CD4-positive, alpha-beta T cell treated with Interleukin-4 for 1 hour (primary cell): ENCODE measurements around the gene FUT4.
A peak's percentile ranks its signal among the peaks of the same experiment; 100 is the strongest.
"Not testable (repeated sequence)": the region's sequence is repeated elsewhere in the genome, so short reads cannot be mapped to it uniquely, and the experiment has no call there.

Experiments used
- DNase-seq, 2 donors: peaks; one replicate each; pipeline ENCODE4 v3.0.0-alpha.2; 2020 to 2022

FUT4 gene

DNA sequence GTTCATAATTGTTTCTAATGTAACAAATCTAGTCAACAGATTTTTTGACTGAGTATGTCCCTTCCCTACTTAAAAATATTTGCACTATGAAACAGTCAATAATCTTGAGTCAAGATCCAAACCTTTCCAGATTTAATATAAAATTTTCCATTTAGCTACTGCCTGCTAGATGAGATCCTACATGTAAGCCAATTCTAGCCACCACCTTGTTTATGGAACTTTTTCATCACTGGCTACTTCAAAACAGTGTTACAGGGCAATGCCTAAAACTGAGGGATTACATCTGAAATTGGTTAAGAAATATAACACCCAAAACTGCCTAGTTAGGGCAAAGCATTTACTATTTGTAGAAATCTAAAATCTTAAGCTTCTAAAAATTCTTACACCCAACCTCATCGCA lies 10.5 kb upstream of the FUT4 start:
- DNase-seq = no peak

DNA sequence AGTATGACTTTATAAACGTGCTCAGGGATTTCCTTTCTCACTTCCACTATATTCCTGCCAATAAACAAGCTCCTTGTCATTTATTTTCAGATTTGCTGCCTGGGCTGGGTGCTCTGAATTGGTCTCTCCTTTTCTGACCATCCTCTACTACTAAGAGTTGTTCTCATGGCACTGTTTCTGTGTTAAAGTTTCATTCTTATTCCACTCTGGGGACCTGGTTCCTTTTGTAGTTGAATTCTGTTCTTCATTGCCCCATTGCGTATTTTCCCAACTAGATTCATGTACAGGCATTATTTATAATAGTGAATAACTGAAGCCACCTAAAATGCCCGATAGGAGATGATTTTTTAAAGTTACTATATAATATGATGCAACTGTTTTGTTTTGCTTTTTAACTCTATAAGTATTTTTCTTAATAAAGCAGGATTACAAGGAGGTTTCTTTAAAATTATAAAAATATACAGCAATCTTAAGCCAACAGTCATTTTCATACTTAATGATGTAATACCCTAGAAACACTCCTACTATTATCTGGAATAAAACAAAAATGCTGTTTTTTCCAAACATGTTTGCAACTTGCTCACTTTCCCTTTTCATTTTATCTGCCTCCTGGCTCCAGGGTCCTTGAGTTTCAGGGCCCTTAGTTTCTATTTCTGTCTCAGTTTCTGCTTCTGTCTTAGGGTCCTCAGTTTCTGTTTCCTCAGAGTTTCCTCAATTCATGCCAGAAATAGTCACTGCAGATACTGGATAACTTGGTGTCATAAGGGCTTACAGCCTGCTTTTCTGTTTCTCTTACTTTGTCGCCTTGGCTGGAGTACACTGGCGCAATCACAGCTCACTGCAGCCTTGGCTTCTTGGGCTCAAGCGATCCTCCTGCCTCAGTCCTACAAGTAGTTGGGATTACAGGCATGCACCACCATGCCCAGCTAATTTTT lies 9.8 kb upstream of the FUT4 start:
- DNase-seq = no peak

DNA sequence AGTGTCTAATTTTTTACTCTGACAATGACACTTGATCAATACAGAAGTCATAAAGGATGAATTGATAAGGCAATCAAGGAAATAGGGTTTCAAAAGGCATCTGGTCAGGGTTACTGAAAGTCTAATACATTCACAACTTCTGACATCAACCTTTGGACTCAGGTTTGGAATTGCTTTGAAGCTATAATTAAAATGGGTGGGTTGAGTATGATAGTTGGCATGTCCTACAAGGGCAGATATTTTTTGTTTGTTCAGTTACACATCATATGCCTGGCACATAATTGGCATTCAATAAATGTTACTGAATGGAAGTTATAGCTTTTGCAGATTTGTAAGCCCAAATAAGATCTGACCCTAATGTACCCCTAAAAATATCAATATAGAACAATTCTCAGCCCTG lies 7.3 kb upstream of the FUT4 start:
- no peak for DNase-seq

DNA sequence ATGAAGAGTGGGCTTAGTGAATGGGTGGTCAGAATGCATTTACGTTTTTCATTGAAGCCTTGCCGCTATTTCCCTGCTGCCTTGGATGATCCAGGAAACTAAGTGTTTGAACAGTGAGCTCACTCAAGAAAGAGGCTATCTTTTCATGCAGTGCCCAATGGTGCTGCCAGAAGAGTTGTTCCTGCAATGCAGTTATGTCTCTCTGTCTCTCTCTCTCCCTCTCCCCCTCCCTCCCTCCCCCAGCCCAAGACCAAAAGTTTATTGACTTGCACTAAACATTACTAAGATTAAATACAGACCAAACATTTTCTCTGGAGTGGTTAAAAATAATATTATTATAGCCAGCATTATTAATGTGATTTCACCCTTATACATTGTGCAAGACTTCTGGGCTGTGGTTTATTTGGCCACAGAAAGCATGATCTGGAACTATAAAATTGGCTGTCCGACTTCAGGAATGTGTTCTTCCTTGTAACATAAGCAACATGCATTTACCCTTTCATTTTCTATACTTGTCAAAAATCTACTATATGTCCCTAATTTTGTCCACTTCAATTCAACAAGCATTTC lies 6.6 kb upstream of the FUT4 start:
- no peak for DNase-seq

DNA sequence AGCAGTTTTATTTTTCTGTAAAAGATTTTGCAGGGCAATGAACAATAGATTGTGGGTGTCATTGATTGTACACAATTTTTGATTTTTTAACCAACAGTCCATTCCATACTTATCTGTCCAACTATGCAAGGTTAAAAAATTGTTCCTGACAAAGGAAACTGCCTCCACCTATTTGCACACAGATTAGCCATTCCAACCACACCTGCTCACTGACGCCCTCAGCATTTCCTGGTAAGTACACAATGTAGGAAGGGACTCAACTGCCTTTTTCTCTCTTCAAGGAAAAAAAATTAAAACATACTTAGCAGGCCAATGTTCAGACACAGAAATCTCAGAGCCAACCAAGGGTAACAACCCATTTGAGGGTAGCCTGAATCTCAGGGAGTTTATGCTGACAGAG lies 4.3 kb upstream of the FUT4 start:
- DNase-seq = no peak

DNA sequence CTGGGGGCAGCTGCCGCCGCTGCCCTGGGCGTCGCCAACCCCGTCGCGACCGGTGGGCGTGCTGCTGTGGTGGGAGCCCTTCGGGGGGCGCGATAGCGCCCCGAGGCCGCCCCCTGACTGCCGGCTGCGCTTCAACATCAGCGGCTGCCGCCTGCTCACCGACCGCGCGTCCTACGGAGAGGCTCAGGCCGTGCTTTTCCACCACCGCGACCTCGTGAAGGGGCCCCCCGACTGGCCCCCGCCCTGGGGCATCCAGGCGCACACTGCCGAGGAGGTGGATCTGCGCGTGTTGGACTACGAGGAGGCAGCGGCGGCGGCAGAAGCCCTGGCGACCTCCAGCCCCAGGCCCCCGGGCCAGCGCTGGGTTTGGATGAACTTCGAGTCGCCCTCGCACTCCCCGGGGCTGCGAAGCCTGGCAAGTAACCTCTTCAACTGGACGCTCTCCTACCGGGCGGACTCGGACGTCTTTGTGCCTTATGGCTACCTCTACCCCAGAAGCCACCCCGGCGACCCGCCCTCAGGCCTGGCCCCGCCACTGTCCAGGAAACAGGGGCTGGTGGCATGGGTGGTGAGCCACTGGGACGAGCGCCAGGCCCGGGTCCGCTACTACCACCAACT lies 1.0 kb downstream of the FUT4 start:
- DNase-seq = no peak

DNA sequence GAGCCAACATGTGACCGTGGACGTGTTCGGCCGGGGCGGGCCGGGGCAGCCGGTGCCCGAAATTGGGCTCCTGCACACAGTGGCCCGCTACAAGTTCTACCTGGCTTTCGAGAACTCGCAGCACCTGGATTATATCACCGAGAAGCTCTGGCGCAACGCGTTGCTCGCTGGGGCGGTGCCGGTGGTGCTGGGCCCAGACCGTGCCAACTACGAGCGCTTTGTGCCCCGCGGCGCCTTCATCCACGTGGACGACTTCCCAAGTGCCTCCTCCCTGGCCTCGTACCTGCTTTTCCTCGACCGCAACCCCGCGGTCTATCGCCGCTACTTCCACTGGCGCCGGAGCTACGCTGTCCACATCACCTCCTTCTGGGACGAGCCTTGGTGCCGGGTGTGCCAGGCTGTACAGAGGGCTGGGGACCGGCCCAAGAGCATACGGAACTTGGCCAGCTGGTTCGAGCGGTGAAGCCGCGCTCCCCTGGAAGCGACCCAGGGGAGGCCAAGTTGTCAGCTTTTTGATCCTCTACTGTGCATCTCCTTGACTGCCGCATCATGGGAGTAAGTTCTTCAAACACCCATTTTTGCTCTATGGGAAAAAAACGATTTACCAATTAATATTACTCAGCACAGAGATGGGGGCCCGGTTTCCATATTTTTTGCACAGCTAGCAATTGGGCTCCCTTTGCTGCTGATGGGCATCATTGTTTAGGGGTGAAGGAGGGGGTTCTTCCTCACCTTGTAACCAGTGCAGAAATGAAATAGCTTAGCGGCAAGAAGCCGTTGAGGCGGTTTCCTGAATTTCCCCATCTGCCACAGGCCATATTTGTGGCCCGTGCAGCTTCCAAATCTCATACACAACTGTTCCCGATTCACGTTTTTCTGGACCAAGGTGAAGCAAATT lies 1.8 kb downstream of the FUT4 start:
- DNase-seq = no peak

GRCh38 chr11:94546162-94546470 lies 2.4 kb downstream of the FUT4 start:
- no peak for DNase-seq

GRCh38 chr11:94546886-94547285 lies 3.2 kb downstream of the FUT4 start:
- DNase-seq = no peak

DNA sequence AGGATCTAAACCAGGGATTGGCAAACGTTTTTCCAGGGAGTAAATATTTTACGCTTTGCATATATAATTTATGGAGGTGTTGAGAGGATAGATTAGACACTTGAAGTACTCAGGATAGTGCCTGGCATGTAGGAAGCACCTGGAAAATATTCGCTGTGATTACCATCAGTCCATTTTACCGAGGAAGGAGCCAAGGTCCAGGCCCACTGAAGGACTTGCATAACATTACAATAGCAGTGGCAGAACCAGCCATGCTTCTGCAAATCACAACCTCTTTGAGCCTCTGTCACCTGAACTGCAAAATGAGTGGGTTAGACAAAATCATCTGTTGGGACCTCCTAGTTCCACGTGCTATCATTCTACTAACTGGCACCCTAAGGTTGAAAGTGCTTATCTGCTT lies 5.4 kb downstream of the FUT4 start:
- DNase-seq = no peak

- DNase-seq = no peak
Measured at GRCh38 chr11:94550513-94550912, 6.8 kb downstream of the FUT4 start.

- DNase-seq = no peak
Measured at GRCh38 chr11:94553938-94554337, 10.2 kb downstream of the FUT4 start.

GRCh38 chr11:94555752-94556329 lies 12.1 kb downstream of the FUT4 start:
- DNase-seq = not testable (repeated sequence)

DNA sequence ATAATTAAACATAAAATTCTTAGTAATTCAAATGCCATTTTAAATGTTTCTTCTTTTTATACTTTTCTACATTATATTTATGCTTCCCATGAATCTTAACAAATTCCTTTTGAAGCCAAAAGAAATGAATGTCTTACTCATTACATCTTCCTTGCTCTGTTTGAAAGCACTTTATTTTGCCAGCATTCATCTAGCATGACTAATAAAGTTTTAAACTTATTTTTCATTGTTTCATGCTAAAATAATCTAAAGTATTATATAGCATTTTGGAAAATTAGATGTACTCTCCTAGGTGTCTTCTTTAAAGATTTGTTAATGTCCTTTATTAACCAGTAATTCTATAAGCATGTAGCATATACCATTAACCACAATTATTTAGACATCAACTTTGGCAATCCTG lies 13.7 kb downstream of the FUT4 start:
- no peak for DNase-seq

DNA sequence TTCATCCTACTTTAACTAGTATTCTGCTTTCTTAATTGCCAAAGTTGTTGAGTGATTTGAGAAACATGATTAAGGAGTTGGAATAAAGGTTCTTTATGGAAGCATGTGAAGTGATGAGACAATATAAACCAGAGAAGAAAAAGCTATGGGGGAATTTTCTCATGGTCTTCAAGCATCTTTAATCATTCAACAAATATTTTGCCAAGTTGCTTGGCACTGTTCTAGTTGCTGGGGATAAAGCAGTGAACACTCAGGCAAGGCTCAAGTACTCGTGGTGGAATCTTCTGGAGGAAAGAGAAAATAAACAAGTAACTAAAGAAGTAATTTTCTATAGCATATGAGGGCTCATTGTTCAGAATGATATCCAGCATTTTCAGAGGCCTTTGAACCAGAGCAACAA lies 14.3 kb downstream of the FUT4 start:
- DNase-seq = no peak

DNA sequence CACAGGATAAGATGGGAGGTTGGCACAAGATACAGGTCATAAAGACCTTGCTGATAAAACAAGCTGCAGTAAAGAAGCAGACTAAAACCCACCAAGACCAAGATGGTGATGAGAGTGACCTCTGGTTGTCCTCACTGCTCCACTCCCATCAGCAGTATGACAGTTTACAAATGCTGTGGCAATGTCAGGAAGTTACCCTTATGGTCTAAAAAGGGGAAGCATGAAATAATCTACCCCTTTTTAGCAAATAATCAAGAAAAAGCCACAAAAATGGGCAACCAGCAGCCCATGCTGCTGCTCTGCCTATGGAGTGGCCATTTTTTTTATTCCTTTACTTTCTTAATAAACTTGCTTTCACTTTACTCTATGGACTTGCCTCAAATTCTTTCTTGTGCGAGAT lies 14.7 kb downstream of the FUT4 start:
- DNase-seq = peak in 1 of 2 donors; percentile 14

DNA sequence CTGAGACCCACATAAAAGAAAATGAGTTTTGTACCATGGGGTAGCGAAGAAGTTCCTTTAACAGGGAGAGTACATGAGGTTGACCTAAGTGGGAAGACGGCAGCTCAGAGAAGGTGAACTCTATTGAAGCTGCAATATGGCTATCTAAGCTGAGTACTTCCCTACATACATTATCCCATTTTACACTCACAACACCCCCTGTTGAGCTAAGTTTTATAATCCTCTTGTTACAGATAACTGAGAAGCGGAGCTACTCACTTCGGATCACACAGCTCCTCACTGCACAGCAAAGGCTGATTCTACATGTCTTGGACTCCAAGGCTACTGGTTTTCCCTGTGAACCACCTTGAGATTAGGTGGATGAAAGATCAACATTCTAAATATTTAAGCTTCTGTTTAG lies 15.2 kb downstream of the FUT4 start:
- DNase-seq = no peak

DNA sequence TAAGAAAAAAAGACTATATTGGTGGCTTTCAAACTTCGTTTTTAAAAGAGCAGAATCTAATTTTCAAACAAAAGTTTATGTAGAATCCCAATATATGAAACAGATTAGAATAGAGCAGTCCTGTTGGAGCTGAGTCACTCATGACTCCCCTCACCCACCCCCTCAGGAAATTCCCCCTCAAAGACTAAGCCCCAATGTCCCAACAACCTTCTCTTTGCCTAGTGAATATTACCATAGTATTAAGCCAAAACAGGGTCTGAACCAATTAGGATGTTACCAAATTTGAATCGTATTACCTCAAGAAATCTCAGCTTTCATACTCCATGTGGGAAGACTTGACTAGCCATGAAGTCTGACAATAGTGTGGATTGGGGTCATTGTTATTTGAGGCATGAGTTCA lies 15.6 kb downstream of the FUT4 start:
- DNase-seq = no peak

DNA sequence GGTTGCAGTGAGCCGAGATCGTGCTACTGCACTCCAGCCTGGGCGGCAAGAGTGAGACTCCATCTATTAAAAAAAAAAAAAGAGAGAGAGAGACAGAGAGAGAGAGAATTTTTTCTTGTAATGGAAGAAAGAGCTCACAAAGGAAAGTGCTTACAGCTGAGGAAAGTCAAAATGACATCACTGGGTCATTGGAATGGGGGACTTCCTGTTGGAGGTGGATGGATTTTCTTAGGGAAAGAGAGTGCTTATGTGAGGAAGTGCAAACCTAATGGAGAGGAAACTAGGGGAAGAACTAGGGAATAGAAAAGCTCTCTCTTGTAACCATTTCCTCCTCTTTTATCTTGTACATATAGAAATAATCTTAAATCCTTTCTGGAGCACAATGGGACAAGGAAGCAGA lies 17.1 kb downstream of the FUT4 start:
- DNase-seq = no peak

DNA sequence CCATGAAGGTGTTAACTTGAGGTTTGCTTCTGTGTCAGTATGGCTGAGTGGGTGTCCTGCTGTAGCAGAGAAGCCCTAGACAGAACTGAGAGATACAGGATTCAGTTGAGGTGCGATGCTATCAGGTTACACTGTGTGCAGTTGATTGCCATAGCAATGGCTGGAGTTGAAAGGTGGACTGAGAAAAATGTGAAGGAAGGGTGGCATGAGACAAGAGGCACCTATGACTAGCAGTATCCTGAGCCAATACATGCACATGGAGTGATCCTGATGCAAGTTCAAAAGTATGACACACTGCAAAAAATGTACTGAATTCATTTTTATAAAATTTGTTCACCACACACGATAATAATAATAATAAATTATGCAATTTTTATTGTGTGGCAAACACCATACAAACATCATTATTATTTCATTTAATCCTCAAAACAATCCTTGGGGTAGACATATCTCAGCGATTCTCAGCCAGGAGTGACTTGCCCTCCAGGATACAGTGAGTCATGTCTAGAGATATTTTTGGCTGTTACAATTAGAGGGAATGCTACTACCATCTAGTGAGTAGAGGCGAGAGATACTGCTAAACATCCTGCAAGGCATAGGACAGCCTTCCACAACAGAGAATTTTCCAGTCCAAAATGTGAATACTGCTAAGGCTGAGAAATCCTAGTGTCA lies 19.6 kb downstream of the FUT4 start:
- no peak for DNase-seq

GRCh38 chr11:94563848-94564467 lies 20.2 kb downstream of the FUT4 start:
- DNase-seq = no peak

DNA sequence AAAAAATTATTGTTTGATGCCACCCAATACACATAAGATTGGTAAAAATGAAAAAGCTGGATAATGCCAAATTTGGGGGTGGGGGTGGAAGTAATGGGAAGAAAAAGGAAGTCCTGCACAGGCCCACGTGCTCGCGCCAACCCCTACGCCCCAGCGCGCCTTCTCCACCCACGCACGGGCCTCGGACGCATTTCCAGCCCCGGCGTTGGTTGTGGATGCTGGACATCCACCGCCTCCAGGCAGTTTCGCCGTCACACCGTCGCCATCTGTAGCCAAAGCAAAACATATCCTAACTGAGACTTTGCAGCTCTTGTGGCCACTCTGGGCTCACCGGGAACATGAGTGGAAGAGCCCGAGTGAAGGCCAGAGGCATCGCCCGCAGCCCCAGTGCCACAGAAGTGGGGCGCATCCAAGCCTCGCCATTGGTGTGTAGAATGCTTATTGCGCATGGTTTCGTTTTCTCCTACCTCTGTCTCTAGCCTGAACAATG lies 23.5 kb downstream of the FUT4 start, which contains the start of gene PIWIL4:
Gene PIWIL4 (plus strand): TSS at position 188 of the 490 bp plus-strand sequence. CDS start 151 bp downstream, at position 339.
- no peak for DNase-seq
